IPS-15b (cell line): Measurements from ENCODE around the gene APOC3.

Experiments used
- H3K27me3 ChIP-seq: one replicate; pipeline ENCODE4 v1.6.1; 2013; ENCODE audit warnings: low read length; ENCODE audit not compliant: control insufficient read depth, insufficient read depth
- H3K36me3 ChIP-seq: one replicate; pipeline ENCODE4 v1.6.1; 2013; ENCODE audit warnings: low read length; ENCODE audit not compliant: control insufficient read depth, insufficient read depth
- H3K4me1 ChIP-seq: one replicate; pipeline ENCODE4 v1.6.1; 2013; ENCODE audit warnings: mild to moderate bottlenecking, low read length; ENCODE audit not compliant: control insufficient read depth, insufficient read depth
- H3K4me3 ChIP-seq: one replicate; pipeline ENCODE4 v1.5.1; 2013; ENCODE audit warnings: low read depth, low read length
- H3K9ac ChIP-seq: one replicate; pipeline ENCODE4 v1.6.1; 2013; ENCODE audit warnings: low read depth, mild to moderate bottlenecking, low read length
- H3K9me3 ChIP-seq: one replicate; pipeline ENCODE4 v1.6.1; 2013; ENCODE audit warnings: mild to moderate bottlenecking, low read length; ENCODE audit not compliant: control insufficient read depth, insufficient read depth

APOC3 gene

DNA sequence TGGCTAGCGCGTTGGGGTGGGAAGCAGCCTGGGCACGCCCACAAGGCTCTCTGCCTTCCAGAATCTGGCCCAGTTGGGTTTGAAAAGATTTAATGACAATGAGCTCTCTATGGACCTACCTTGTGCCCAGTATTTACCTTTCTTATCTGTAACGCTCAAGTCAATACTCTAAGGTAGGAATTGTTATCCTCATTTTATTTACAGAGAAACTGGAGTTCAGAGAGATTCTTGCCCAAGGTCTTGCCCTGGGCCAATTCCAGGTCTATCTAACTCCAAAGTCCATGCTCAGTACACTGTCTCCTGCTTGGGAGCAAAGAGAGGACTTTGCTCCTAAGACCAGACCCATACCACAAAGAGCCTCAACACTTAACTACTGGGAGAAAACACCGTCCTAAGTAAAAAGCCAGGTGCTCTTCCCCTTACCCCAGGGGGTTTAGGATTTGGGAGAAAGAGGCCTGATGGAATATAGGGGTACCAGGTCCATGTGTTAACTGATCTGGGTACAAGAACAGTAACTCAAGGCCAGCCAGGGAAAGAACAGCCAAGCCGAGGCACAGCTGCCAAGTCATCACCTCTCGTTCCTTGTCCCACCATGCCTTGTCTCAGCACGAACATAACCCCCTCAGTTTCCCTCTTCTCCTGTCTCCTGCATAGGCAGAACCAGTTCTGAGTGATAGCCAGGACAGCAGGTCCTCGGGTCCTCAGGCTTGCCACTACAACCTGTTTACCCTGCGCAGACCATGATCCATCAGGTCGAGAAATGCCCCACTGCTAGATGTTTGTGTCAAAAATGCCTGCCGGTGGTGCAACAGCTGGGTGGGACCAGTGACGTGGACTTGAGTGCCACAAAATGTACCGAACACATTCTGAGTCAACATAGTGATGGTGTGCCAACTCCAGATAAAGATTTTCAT lies 21.2 kb upstream of the APOC3 start:
- Histone ChIP-seq H3K4me1 (no peaks in the 10 kb centered on the region), H3K36me3 (no peaks in the 10 kb centered on the region), H3K4me3 (no peak overlapping the region), H3K9me3 (no peaks in the 10 kb centered on the region), H3K9ac (no peak overlapping the region), H3K27me3 (no peaks in the 10 kb centered on the region)

DNA sequence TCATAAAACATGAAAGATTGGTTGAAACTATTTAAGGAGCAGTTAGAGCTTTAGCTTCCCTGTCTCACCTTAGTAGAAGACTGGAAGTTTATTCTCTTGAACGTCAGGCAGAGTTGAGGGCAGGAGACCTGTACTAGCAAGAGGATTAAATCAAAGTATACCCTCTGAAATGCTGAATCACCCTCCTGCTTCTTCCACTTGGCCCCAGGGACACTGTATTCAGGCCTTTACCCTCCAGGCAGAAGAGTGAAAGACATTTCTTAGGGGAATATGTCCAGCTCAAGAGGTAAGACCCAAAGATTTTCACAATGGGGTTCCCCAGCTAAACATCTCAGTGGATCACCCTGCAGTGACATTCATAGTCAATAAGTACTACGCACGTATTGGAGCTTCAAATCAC lies 18.5 kb upstream of the APOC3 start:
- no peaks in the 10 kb centered on the region for H3K9me3 ChIP-seq
- H3K4me1 ChIP-seq, result no peaks in the 10 kb centered on the region
- H3K27me3 ChIP-seq, result no peaks in the 10 kb centered on the region
- no peaks in the 10 kb centered on the region for H3K36me3 ChIP-seq
- H3K4me3 ChIP-seq, result no peak overlapping the region
- no peak overlapping the region for H3K9ac ChIP-seq

DNA sequence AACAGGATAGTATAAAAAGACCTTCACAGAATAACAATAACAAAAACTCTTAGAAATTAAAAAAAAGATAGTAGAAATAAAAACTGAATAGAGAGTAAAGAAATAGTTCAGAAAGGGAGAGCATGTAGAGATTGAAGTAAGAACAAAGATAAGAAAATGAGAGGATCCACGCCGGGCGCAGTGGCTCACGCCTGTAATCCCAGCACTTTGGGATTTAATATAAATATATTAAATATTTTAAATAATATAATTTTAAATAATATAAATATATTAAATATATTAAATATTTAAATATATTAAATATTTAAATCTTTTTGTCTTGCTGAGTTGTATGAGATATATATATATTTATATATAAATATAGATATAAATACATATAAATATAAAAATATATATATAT lies 17.6 kb upstream of the APOC3 start:
- Histone ChIP-seq H3K36me3 (no peaks in the 10 kb centered on the region), H3K9ac (no peak overlapping the region), H3K4me3 (no peak overlapping the region), H3K4me1 (no peaks in the 10 kb centered on the region), H3K9me3 (no peaks in the 10 kb centered on the region), H3K27me3 (no peaks in the 10 kb centered on the region)

DNA sequence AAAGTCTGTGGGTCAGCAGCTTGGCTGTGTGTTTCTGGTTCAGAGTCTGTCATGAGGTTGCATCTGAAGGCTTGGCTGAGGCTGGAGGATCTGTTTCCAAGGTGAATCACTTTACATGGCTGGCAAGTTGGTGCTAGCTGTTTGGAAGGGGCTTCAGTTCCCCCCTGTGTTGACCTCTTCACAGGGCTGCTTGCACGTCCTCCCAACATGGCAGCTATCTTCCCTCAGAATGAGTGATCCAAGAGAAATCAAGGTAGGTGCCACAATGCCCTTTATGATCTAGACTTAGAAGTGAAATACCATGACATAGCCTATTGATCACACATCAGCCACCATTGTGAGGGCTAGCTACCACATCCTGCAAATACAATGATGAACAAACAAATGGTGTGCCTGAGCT lies 16.5 kb upstream of the APOC3 start:
- Histone ChIP-seq H3K27me3 (no peaks in the 10 kb centered on the region), H3K9ac (no peak overlapping the region), H3K4me3 (no peak overlapping the region), H3K9me3 (no peaks in the 10 kb centered on the region), H3K4me1 (no peaks in the 10 kb centered on the region), H3K36me3 (no peaks in the 10 kb centered on the region)

DNA sequence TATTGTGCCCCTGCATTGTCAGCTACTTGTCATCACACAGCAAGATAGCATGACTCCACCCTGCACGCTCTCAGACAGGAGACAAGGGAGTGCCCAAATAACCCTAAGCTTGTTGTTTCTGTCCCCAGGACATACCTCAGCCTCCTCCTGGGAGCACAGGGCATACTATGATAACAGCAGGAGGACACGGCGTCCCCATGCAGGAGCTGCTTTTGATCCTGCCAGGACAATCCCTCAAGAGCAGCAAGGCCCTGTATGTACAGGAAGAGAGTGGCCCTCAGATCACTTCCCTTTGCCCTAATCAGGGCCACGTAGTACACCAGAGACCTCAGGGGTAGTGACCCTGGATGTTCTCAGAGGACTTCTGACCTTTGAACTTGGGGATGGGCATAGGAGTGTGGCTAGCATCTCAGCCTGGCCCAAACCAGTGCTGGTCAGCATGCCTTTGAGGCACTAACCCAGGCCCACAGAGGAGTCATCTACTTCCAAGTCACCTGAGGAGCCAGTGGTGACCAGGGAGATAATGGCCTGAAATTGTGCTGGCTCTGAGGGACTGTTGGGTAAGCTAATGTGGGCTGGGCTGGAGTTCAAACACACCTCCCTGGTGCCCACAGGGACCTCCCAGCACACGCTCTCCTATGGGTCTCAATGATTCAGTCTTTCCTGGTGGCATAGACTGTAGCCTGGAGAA lies 15.8 kb upstream of the APOC3 start:
- Histone ChIP-seq H3K36me3 (no peaks in the 10 kb centered on the region), H3K4me1 (no peaks in the 10 kb centered on the region), H3K27me3 (no peaks in the 10 kb centered on the region), H3K9me3 (no peaks in the 10 kb centered on the region), H3K4me3 (no peak overlapping the region), H3K9ac (no peak overlapping the region)

DNA sequence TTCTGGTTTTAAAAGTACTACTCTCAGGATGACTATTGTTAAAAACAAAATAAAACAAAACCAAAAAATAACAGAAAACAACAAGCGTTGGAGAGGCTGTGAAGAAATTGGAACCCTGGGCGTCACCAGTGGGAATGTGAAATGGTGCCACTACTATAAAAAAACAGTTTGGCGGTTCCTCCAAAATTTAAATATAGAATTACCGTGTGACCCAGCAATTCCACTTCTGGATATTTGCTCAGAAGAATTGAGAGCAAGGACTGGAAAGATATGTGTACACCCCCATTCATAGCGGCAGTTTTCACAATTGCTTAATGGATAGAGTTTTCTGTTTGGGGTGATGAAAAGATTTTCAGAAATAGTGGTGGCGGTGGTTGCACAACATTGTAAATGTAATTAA lies 15.2 kb upstream of the APOC3 start:
- Histone ChIP-seq H3K4me1 (no peaks in the 10 kb centered on the region), H3K9me3 (no peaks in the 10 kb centered on the region), H3K27me3 (no peaks in the 10 kb centered on the region), H3K4me3 (no peak overlapping the region), H3K36me3 (no peaks in the 10 kb centered on the region), H3K9ac (no peak overlapping the region)

DNA sequence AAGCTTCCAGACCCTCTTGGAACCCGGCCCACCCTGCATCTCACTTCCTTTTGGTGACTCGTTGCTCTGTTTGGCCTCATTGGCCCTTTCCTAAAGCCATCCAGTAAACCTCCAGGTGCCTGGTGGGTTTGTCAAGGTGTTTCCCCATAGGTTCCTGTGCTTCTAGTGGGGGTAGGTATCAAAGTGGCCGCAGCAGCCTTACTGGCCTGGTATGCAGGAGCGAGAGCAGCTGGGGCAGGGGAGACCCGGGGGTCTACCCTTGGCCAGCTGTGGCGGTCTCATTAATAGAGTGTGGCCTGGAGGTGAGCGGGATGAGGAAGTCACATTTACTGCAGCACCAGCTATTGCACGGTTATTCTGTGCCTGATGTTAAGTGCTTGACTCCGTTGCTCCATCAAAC lies 10.7 kb upstream of the APOC3 start:
- Histone ChIP-seq H3K9me3 (no peaks in the 10 kb centered on the region), H3K36me3 (no peaks in the 10 kb centered on the region), H3K27me3 (no peaks in the 10 kb centered on the region), H3K4me3 (no peak overlapping the region), H3K4me1 (no peaks in the 10 kb centered on the region), H3K9ac (no peak overlapping the region)

DNA sequence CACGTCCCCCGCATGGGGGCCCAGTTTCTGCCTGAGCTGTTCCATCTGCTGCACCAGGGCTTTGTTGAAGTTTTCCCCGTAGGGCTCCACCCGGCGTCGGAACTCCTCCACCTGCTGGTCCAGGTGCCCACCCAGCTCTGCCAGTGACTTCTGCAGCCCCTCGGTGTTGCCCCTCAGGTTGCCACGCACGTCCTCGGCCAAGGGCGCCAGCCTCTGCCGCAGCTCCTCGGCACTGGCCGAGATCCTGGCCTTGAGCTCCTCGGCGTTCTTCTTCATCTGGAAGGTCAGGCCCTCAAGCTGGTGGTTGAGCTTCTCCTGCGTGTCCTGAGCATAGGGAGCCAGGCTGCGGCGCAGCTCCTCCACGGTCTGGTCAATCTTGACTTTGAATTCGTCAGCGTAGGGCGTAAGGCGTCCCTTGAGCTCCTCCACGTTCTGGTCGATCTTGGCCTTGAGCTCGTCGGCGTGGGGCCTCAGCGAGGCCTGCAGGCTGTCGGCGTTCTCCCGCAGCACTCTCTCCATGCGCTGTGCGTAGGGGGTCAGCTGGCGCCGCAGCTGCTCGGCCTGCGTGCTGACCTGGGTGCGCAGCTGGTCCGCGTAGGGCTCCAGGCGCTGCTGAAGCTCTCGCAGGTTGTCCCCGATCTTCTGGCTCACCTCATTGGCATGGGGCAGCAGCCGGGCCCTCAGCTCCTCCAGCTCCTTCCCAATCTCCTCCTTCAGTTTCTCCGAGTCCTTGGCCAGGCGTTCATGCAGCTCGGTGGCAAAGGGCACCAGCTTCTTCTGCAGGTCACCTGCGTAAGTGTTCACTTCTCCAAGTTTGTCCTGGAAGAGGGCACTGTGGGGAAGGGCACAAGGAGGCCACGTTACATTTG lies 8.4 kb upstream of the APOC3 start:
- Histone ChIP-seq H3K27me3 (no peaks in the 10 kb centered on the region), H3K4me3 (no peak overlapping the region), H3K4me1 (no peaks in the 10 kb centered on the region), H3K9ac (no peak overlapping the region), H3K9me3 (no peaks in the 10 kb centered on the region), H3K36me3 (no peaks in the 10 kb centered on the region)

DNA sequence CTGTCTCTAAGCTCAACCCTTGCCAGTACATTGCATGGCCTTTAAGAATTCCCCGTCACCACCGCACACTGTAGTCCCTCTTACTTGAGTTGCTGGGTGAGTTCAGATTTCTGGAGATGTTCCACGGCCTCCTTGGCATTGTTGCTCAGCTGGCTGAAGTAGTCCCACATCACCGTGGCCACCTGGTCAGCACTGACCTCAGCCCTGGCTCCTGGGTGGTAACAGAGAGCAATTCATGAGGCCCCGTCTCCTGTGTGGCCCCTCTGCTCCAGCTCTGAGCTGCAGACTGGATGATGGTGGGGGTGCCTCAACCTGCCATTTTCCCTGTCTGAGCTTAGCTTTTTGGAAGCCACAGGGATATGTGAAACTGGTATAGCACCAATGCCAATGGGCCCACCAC lies 7.1 kb upstream of the APOC3 start:
- H3K9ac ChIP-seq, result no peak overlapping the region
- no peaks in the 10 kb centered on the region for H3K36me3 ChIP-seq
- H3K9me3 ChIP-seq, result no peaks in the 10 kb centered on the region
- no peaks in the 10 kb centered on the region for H3K4me1 ChIP-seq
- H3K4me3 ChIP-seq, result no peak overlapping the region
- H3K27me3 ChIP-seq, result no peaks in the 10 kb centered on the region

DNA sequence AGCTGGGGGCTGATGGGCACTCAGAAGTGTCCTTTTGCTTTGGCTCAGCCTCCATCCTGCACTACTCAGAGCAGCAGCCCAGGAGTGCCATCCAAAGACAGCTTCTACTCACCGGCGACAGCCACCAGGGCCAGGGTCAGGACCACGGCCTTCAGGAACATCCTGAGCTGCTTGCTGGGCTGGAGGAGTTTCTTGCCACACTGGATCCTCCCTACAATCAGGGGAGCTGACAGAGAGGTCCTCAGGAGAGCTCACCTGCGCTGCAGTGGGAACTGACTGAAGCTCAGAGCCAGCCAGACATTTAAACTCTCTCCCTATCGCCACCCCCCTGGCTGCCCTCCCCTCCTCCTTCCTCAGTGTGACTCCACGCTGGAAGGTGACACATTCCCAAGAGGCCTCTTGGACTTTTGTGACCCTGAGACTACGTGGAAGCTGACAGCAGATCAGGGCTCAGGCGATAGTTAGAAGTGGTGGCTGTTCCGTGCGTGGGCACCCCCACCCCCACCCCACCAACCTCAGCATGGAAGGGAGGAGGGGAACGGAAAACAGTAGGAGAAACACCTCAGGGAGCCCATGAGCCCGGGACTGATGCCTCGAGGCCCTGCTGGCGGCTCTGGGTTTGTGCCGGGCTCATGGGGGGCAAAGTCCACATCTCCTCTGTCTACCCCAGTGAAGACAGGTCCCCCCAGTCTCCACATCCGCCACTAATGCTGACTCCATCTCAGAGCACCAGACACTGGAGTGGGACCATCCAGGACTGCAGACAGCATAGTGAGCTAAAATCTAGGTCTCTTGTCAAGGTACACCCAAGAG lies 6.5 kb upstream of the APOC3 start, which contains the start of gene APOA4:
Gene APOA4, minus strand, starts transcription at position 274 of the 813 bp plus-strand sequence. Its CDS starts 113 bp downstream, at position 161.
- H3K9ac ChIP-seq, result no peak within 1 kb of the TSS
- no peaks in the 10 kb centered on the region for H3K9me3 ChIP-seq
- no peaks in the 10 kb centered on the region for H3K36me3 ChIP-seq
- H3K4me1 ChIP-seq, result no peaks in the 10 kb centered on the region
- H3K27me3 ChIP-seq, result no peaks in the 10 kb centered on the region
- H3K4me3 ChIP-seq, result no peak within 1 kb of the TSS

DNA sequence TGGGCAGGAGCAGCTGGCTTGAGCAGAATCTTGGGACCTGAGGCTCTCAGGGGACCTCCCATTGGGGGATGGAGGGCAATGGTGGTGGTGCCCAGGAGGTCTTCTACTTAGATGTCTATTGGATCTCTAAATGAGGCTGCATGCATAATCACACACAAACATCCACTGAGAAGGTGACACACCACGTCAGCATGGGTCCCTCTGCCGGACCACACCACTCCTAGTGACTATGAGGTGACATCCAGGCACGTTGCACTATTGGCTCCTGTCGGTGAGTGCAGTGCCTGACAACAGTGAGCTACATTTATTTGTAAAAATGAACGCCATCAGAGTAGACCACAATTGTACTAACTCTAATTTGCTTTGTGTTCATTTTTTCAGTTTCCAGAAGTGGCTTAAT lies 4.3 kb upstream of the APOC3 start:
- no peaks in the 10 kb centered on the region for H3K9me3 ChIP-seq
- no peaks in the 10 kb centered on the region for H3K27me3 ChIP-seq
- H3K4me3 ChIP-seq, result no peak overlapping the region
- H3K9ac ChIP-seq, result no peak overlapping the region
- H3K4me1 ChIP-seq, result no peaks in the 10 kb centered on the region
- no peaks in the 10 kb centered on the region for H3K36me3 ChIP-seq
